B cell (primary cell): ENCODE measurements around the gene AP1M1.

ENCODE experiments used
- CTCF ChIP-seq: fragments of 200-600 bp; IDR thresholded peaks from one replicate; pipeline ENCODE4 v1.8.0; 2022; ENCODE audit warnings: antibody characterized with exemption, mild to moderate bottlenecking
- EZH2 ChIP-seq: IDR thresholded peaks from 2 replicates; pipeline ENCODE4 v1.6.1; 2012; ENCODE audit warnings: borderline replicate concordance, low read depth, mild to moderate bottlenecking, moderate library complexity, low read length; ENCODE audit not compliant: insufficient read depth, poor library complexity, severe bottlenecking

- no peak for TF ChIP-seq CTCF
- no peak for TF ChIP-seq EZH2
Measured at GRCh38 chr19:16226878-16227836, 29.4 kb downstream of the AP1M1 start.
